ENCODE measurements around the gene LRRIQ4. TPM values are rescaled to one million over a fixed set of nuclear protein-coding genes. Genes with fewer than 3 reads are reported as not detected.
A peak's percentile ranks its signal among the peaks of the same experiment; 100 is the strongest.

Gene LRRIQ4
- total and polyA plus RNA-seq, 2 experiments from 2014 or later, result not detected

DNA sequence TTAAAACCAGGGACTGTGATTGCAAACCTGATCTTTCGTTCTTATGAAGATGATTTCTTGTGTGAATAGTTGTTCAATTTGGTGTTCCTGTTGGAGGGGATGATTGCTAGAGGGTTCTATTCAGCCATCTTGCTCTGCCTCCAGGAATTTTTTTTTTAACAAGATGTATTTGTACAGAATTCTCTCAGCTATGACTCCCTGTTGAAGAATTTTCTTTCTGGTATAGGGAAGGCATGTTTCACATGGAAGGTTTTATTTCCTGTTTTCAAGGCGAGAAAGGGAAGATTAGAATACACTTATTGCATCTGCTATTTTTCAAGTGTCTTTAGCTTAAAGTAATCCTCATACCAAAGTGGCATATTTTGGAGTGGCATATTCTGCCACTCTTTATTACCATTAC lies 5.6 kb downstream of the LRRIQ4 start:
- DNase-seq, result peak; percentile 52
- peak overlapping the region; percentile 45 for H3K27ac ChIP-seq
- TF ChIP-seq EZH2phosphoT487 (IDR thresholded peaks at IDR 0.05; ENCODE audit: insufficient read depth, low read depth) (no peak), EZH2 (IDR thresholded peaks at IDR 0.05; ENCODE audit: insufficient read depth, poor library complexity, severe bottlenecking) (no peak)
- peak overlapping the region; percentile 86 for H2AFZ ChIP-seq
- no peak overlapping the region for H3K4me3 ChIP-seq
- peaks cover 12% of the 10 kb centered on the region for H3F3A ChIP-seq (ENCODE audit: insufficient read depth)
- H3K27me3 ChIP-seq (replicated peaks; ENCODE audit: insufficient read depth), result no peaks in the 10 kb centered on the region
- no peak overlapping the region for H3K9ac ChIP-seq
- peak overlapping the region; percentile 24 for H3K4me2 ChIP-seq (ENCODE audit: unreplicated experiment)
- no peaks in the 10 kb centered on the region for H3K79me2 ChIP-seq (ENCODE audit: insufficient read depth)
- H3K9me3 ChIP-seq (ENCODE audit: low read depth), result no peaks in the 10 kb centered on the region
- 80 to 85% methylated on average over 2 of the region's 2 CpGs for WGBS, 2 experiments (ENCODE audit: low coverage in 1 of 2, low lambda C conversion rate in 2 of 2, missing lambda C conversion rate in 2 of 2)
- no peaks in the 10 kb centered on the region for H3K9me2 ChIP-seq (ENCODE audit: insufficient read depth)
- no peaks in the 10 kb centered on the region for H4K20me1 ChIP-seq (ENCODE audit: insufficient read depth)
- H3K4me1 ChIP-seq (ENCODE audit: insufficient read depth), result peaks cover 13% of the 10 kb centered on the region
- in situ Hi-C loops (cut with MboI), result no loop called here
- H3K36me3 ChIP-seq (ENCODE audit: low read depth), result no peaks in the 10 kb centered on the region

DNA sequence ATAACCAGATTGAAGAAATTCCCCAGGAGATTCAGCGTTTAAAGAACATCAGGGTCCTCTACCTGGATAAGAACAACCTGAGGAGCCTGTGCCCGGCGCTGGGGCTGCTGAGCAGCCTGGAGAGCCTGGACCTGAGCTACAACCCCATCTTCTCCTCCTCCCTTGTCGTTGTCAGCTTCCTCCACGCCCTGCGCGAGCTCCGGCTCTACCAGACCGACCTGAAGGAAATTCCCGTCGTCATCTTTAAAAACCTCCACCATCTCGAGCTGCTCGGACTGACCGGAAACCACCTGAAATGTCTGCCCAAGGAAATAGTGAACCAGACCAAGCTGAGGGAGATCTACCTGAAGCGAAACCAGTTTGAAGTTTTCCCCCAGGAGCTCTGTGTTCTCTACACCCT lies 9.4 kb downstream of the LRRIQ4 start:
- Histone ChIP-seq H3K9ac (no peak overlapping the region), H3K9me2 (ENCODE audit: insufficient read depth) (no peaks in the 10 kb centered on the region), H3K4me2 (ENCODE audit: unreplicated experiment) (no peak overlapping the region), H4K20me1 (ENCODE audit: insufficient read depth) (no peaks in the 10 kb centered on the region), H3K36me3 (ENCODE audit: low read depth) (no peaks in the 10 kb centered on the region), H3K27ac (no peak overlapping the region), H3K4me3 (no peak overlapping the region), H3K79me2 (ENCODE audit: insufficient read depth) (no peaks in the 10 kb centered on the region), H3K27me3 (replicated peaks; ENCODE audit: insufficient read depth) (no peaks in the 10 kb centered on the region), H3K4me1 (ENCODE audit: insufficient read depth) (peaks cover 13% of the 10 kb centered on the region), H3F3A (ENCODE audit: insufficient read depth) (peaks cover 12% of the 10 kb centered on the region), H2AFZ (no peak overlapping the region), H3K9me3 (ENCODE audit: low read depth) (no peaks in the 10 kb centered on the region)
- no peak for DNase-seq
- 90 to 96% methylated on average over 15 of the region's 15 CpGs for WGBS, 2 experiments (ENCODE audit: low coverage in 1 of 2, low lambda C conversion rate in 2 of 2, missing lambda C conversion rate in 2 of 2)
- TF ChIP-seq EZH2 (IDR thresholded peaks at IDR 0.05; ENCODE audit: insufficient read depth, poor library complexity, severe bottlenecking), result no peak
- no peak for TF ChIP-seq EZH2phosphoT487 (IDR thresholded peaks at IDR 0.05; ENCODE audit: insufficient read depth, low read depth)
- in situ Hi-C loops (cut with MboI), result no loop called here

DNA sequence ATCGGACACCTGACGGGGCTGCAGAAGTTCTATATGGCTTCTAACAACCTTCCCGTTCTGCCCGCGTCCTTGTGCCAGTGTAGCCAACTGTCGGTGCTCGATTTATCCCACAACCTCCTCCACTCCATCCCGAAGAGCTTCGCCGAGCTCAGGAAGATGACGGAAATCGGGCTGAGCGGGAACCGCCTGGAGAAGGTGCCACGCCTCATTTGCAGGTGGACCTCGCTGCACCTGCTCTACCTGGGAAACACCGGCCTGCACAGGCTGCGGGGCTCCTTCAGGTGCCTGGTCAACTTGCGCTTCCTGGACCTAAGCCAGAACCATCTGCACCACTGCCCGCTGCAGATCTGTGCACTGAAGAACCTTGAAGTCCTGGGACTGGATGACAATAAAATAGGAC lies 9.9 kb downstream of the LRRIQ4 start:
- Histone ChIP-seq H3K4me3 (no peak overlapping the region), H3K9ac (no peak overlapping the region), H4K20me1 (ENCODE audit: insufficient read depth) (no peaks in the 10 kb centered on the region), H3K27me3 (replicated peaks; ENCODE audit: insufficient read depth) (no peaks in the 10 kb centered on the region), H3K4me2 (ENCODE audit: unreplicated experiment) (no peak overlapping the region), H2AFZ (no peak overlapping the region), H3F3A (ENCODE audit: insufficient read depth) (peaks cover 12% of the 10 kb centered on the region), H3K27ac (no peak overlapping the region), H3K9me2 (ENCODE audit: insufficient read depth) (no peaks in the 10 kb centered on the region), H3K79me2 (ENCODE audit: insufficient read depth) (no peaks in the 10 kb centered on the region), H3K9me3 (ENCODE audit: low read depth) (no peaks in the 10 kb centered on the region), H3K36me3 (ENCODE audit: low read depth) (no peaks in the 10 kb centered on the region), H3K4me1 (ENCODE audit: insufficient read depth) (peaks cover 13% of the 10 kb centered on the region)
- in situ Hi-C loops (cut with MboI), result no loop called here
- WGBS, 2 experiments (ENCODE audit: low coverage in 1 of 2, low lambda C conversion rate in 2 of 2, missing lambda C conversion rate in 2 of 2), result 87 to 91% methylated on average over 20 of the region's 20 CpGs
- DNase-seq, result no peak
- no peak for TF ChIP-seq EZH2 (IDR thresholded peaks at IDR 0.05; ENCODE audit: insufficient read depth, poor library complexity, severe bottlenecking)
- no peak for TF ChIP-seq EZH2phosphoT487 (IDR thresholded peaks at IDR 0.05; ENCODE audit: insufficient read depth, low read depth)

DNA sequence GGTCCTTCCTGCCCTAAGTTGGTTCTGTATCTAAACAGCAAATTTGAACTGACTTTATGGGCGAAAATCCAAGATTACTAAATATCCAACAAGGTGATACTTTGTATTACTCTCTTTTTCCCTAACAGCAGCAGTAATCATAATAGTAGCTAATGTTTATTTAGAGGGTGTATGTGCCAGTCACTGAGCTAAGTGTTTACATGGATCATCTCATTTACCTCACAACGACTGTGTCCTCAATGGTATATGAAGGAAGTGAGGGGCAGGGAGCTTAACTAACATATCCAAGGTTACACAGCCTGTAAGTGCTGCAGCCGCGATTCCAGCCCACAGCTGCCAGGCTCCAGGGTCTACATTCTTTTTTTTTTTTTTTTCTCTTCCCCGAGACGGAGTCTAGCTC lies 10.3 kb downstream of the LRRIQ4 start:
- Histone ChIP-seq H2AFZ (no peak overlapping the region), H3K4me2 (ENCODE audit: unreplicated experiment) (no peak overlapping the region), H4K20me1 (ENCODE audit: insufficient read depth) (no peaks in the 10 kb centered on the region), H3K9me3 (ENCODE audit: low read depth) (no peaks in the 10 kb centered on the region), H3K4me3 (no peak overlapping the region), H3K36me3 (ENCODE audit: low read depth) (no peaks in the 10 kb centered on the region), H3K9ac (no peak overlapping the region), H3K27ac (no peak overlapping the region), H3F3A (ENCODE audit: insufficient read depth) (peaks cover 11% of the 10 kb centered on the region), H3K27me3 (replicated peaks; ENCODE audit: insufficient read depth) (no peaks in the 10 kb centered on the region), H3K79me2 (ENCODE audit: insufficient read depth) (no peaks in the 10 kb centered on the region), H3K9me2 (ENCODE audit: insufficient read depth) (no peaks in the 10 kb centered on the region), H3K4me1 (ENCODE audit: insufficient read depth) (peaks cover 11% of the 10 kb centered on the region)
- TF ChIP-seq EZH2 (IDR thresholded peaks at IDR 0.05; ENCODE audit: insufficient read depth, poor library complexity, severe bottlenecking) (no peak), EZH2phosphoT487 (IDR thresholded peaks at IDR 0.05; ENCODE audit: insufficient read depth, low read depth) (no peak)
- 60 to 62% methylated on average over 6 of the region's 6 CpGs for WGBS, 2 experiments (ENCODE audit: low coverage in 1 of 2, low lambda C conversion rate in 2 of 2, missing lambda C conversion rate in 2 of 2)
- no peak for DNase-seq
- in situ Hi-C loops (cut with MboI), result no loop called here

DNA sequence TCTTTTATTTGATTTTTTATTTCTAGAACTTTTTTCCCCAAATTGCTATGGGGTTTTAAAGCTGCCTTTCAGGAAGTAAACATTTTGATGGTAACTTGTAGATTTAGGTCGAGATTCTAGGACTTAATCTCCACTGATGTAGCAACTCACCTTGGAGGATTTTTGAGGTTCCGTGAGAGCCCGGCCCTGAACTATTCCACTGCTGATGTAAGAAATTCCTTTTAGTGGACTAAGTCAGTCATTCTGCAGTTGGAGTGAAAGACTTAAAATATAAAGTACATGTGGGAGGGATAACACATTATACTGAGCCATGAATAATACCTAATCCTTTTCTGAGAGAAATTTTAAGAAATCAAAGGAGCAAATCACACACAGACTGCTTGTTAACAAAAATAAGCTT lies 12.6 kb downstream of the LRRIQ4 start:
- Histone ChIP-seq H3K9me3 (ENCODE audit: low read depth) (no peaks in the 10 kb centered on the region), H3K9ac (no peak overlapping the region), H3K4me2 (ENCODE audit: unreplicated experiment) (no peak overlapping the region), H3K4me3 (no peak overlapping the region), H3K36me3 (ENCODE audit: low read depth) (no peaks in the 10 kb centered on the region), H3K9me2 (ENCODE audit: insufficient read depth) (no peaks in the 10 kb centered on the region), H3F3A (ENCODE audit: insufficient read depth) (no peaks in the 10 kb centered on the region), H3K79me2 (ENCODE audit: insufficient read depth) (no peaks in the 10 kb centered on the region), H2AFZ (no peak overlapping the region), H3K4me1 (ENCODE audit: insufficient read depth) (no peaks in the 10 kb centered on the region), H3K27me3 (replicated peaks; ENCODE audit: insufficient read depth) (no peaks in the 10 kb centered on the region), H4K20me1 (ENCODE audit: insufficient read depth) (no peaks in the 10 kb centered on the region), H3K27ac (no peak overlapping the region)
- in situ Hi-C loops (cut with MboI), result no loop called here
- no peak for DNase-seq
- TF ChIP-seq EZH2 (IDR thresholded peaks at IDR 0.05; ENCODE audit: insufficient read depth, poor library complexity, severe bottlenecking) (no peak), EZH2phosphoT487 (IDR thresholded peaks at IDR 0.05; ENCODE audit: insufficient read depth, low read depth) (no peak)
- WGBS, 2 experiments (ENCODE audit: low coverage in 1 of 2, low lambda C conversion rate in 2 of 2, missing lambda C conversion rate in 2 of 2), result 77 to 81% methylated on average over 3 of the region's 3 CpGs
